Esophagus muscularis mucosa (tissue), 3 donors: ENCODE measurements around the gene OR2G2.

Experiments
- POLR2A ChIP-seq: fragments of 450-650 bp; IDR thresholded peaks from one replicate; pipeline ENCODE4 v1.6.1; 2017; ENCODE audit warnings: antibody characterized with exemption, moderate library complexity, mild to moderate bottlenecking, low read depth
- TF ChIP-seq, protein P1 (sequence below), 3 experiments: fragments of 200-600 bp in 2 of 3; fragments of 450-650 bp in 1 of 3; sonication (generic) in 2 of 3; IDR thresholded peaks; one replicate each; pipeline ENCODE4 v1.5.1; 2017 to 2019; ENCODE audit warnings: antibody characterized with exemption in 3 of 3, mild to moderate bottlenecking in 2 of 3, moderate library complexity in 1 of 3

DNA sequence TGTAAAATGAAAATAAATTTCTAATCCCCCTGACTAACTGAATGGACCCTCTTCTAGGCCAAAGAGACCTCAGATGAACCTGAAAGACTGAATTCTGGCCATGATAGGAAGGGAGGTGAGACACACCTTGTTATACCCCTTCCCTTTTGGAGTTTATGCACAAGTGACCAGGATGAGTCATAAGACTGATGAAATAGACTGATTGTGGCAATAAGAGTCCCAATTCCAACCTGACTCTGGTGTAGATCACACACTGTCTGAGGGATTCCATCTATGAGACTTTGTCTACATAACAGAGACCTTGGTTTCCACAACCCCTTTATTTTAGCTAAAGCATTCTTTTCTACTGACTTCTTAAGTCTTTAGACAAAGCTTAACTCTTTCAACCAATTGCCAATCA is 13.5 kb upstream of the OR2G2 start:
- TF ChIP-seq, protein P1, sequence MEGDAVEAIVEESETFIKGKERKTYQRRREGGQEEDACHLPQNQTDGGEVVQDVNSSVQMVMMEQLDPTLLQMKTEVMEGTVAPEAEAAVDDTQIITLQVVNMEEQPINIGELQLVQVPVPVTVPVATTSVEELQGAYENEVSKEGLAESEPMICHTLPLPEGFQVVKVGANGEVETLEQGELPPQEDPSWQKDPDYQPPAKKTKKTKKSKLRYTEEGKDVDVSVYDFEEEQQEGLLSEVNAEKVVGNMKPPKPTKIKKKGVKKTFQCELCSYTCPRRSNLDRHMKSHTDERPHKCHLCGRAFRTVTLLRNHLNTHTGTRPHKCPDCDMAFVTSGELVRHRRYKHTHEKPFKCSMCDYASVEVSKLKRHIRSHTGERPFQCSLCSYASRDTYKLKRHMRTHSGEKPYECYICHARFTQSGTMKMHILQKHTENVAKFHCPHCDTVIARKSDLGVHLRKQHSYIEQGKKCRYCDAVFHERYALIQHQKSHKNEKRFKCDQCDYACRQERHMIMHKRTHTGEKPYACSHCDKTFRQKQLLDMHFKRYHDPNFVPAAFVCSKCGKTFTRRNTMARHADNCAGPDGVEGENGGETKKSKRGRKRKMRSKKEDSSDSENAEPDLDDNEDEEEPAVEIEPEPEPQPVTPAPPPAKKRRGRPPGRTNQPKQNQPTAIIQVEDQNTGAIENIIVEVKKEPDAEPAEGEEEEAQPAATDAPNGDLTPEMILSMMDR (IDR thresholded peaks at IDR 0.05) = no peak
- TF ChIP-seq POLR2A = no peak
